NB4 (cell line): Measurements from ENCODE around the gene PBX3.

ENCODE experiments used
- CTCF ChIP-seq: IDR thresholded peaks from one replicate; pipeline ENCODE4 v1.5.1; 2012; ENCODE audit warnings: low read depth, low read length
- MAX ChIP-seq: IDR thresholded peaks from 2 replicates; pipeline ENCODE4 v1.6.1; 2011; ENCODE audit warnings: low read depth, low read length
- MYC ChIP-seq: IDR thresholded peaks from 2 replicates; pipeline ENCODE4 v1.6.1; 2011; ENCODE audit warnings: low read depth, low read length
- POLR2A ChIP-seq: IDR thresholded peaks from 2 replicates; pipeline ENCODE4 v1.6.1; 2011; ENCODE audit warnings: mild to moderate bottlenecking; ENCODE audit not compliant: insufficient read length; ENCODE audit errors: extremely low read depth

- no peak for TF ChIP-seq CTCF
- no peak for TF ChIP-seq MAX
- TF ChIP-seq POLR2A: no peak
- TF ChIP-seq MYC: no peak
These were observed 12.6 kb downstream of the PBX3 start for GRCh38 chr9:125759764-125760129.
